IPS DF 19.7 (cell line): Measurements from ENCODE around the gene BRF1.

Experiments used
- DNase-seq: peaks from one replicate; pipeline ENCODE4 v3.0.0-alpha.2; 2013; ENCODE audit warnings: low read depth, low spot score

BRF1 gene

DNA sequence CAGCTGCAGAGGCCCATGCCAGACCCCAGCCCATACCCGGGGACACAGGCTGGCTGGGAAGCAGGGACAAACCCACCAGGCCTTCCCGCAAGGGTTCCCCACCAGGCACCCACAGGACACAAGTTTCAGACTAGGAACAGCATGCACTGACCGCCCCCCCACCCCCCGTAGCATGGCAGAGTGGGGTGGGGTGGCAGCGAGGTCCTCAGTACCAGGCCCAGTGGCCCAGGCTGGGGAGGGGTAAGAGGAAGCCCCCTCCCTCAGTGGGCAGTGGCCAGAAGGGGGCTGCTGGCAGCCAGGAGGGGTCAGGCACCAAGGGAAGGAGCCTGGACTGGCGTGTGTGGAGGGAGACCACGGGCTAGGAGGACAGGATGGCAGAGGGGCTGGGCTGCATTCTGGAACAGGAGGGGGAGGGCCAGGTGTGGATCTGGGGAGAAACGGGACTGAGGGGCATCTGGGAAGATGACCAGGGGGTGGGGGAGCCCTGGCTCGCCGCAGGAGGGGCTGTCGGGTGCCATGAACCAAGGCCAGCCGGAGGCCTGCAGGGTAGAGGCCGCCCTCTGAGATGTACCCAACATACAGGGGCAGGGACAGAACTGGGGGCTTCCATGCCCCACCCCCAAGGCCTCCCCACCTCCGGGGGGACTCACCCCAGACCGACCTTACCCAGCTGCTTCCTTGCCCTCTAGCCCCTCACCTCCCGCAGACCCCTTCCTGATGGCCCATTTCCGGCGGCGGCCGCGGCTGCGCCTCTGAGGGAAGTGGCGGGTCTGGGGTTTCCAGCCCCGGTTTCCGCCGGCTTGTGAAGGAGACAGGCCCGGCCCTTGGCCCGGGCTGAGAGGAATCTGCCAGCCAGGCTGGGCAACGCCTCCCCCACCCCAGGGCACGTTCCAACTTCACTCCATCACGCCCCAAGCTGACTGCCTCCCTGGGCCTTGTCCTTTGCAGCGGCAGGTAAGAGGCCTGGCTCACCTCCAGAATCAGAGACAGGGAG is 126.6 kb downstream of the BRF1 start:
- no peak for DNase-seq

DNA sequence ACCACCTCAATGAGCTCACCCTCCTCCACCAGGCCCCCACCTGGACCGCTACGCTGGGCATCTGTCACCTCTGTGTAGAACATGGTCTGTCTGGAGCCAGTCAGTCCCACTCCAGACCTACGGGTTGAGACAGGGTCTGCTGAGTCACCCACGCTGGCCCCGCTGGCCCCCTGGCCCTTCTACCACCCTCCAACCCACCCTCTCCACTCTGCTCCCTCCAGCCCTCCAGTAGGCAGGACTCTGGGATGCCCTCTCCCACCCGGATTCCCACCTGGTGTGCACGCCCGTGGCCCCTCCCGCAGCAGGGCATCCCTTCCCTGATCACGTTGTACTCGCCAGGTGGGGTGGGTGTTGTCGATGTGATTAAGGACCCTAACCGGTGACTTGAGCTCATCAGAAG is 127.7 kb downstream of the BRF1 start:
- DNase-seq, result no peak

DNA sequence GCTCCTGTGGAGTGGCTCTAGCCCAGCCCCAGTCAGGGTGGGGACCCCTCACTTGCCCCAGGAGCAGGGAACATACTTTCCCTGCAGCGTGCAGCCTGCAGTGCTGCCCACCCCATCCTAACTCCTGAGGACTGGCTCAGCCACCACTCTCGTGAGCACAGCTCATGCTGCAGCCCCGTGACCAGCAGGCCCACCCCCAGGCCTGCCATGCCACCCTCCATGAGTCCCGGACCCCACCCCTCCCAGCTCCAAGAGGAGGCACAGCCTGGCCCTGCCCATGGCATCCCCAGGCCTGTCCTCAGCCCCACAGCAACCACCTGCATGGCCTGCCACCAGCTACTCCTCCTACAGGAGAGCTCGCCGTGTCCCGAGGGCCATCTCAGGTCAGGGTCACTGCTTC is 128.3 kb downstream of the BRF1 start:
- no peak for DNase-seq

DNA sequence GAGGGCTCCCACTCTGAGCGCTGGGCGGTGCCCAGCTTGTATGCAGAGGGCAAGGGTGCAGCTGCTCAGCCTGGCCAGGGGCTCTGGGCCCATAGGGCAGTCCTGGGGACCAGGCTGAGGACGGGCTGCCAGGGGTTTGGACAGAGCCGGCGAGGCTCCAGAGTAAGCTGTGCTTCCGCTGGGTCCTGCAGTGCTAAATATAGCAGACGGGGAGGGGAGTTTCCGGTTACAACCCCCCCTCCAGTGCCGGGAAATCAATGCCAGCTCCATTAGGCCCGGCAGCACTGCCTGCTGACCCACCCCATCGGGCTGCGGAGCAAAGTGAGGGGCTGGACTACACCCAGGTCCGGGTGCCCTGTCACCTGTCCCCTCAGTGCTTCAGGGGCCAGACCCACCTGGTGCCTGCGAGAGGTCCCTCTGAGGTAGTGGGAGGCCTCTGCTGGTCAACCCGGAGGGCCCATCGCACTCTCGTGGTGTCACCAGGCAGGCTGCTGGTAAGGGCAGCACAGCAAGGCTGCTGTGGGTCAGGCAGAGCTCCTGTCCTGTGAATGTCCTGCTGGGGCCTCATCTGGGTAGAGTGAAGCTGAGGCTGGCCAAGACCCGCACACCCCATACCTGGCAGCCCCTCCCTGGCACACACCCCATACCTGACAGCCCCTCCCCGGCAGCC is 129.7 kb downstream of the BRF1 start:
- no peak for DNase-seq

DNA sequence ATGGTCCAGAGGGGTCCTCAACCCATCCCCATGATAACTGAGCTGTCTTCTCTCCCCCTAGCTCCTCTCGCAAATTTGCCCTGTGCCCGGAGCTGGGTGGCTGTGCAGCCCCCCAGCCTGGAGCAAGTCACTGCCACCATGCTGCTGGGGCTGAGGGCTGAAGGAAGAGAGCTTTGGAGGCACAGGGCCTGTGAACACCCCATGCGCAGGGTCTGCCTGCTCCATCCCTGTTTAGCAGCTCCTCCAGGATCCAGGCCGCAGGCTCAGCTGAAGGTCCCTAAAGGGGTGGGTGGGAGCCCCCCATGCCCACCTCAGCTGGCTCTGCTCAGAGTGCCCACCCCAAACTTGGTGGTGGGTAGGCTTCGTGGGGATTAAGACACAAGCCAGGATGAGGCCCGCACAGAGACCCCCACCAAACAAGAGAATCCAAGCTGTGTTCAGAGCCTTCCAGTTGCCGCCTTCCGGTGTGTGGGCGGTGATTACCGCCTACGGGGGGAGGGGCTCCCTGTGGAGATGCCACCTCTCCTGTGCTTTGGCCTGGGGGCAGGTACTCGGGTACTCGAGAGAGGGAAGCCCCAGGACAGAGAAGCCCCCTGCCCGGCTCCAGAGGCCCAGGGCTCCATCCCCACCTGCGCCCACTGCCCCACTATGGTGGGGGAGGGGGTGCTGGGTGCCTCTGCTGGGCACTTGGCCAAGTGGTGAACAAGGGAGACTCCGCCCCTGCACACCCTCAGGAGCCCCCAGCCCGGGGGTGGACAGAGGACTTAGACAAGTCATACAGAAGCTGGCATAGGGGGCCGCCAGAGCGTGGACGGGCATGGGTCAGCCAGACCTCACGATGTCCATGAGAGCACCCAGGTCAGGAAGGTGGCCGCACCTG is 130.8 kb downstream of the BRF1 start:
- no peak for DNase-seq

DNA sequence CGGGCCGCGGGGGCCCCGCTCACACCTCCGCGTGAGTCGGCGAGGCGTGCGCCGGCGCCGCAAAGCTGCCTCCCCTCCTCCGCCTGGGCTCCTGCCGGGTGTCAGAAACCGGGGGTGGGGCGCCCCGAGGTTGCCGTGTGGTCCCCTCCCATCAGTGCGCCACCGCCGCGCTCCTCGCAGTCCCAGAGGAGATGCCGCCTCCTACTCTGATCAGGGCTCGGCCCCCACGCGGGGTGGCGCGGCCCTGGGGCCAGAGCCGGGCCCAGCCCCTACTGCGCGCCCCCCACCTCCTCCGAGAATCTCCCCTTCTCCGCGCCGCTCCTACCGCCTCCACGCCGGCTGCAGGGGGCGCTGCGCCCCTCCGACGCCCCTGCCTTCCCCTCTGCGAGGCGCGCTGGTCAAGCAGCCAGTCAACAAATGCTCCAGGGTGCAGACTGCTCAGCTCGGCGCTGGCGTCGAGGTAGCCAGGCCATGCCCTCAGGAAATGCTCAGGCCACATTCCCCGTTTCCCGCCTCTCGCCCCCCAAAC is 131.8 kb downstream of the BRF1 start:
- no peak for DNase-seq

DNA sequence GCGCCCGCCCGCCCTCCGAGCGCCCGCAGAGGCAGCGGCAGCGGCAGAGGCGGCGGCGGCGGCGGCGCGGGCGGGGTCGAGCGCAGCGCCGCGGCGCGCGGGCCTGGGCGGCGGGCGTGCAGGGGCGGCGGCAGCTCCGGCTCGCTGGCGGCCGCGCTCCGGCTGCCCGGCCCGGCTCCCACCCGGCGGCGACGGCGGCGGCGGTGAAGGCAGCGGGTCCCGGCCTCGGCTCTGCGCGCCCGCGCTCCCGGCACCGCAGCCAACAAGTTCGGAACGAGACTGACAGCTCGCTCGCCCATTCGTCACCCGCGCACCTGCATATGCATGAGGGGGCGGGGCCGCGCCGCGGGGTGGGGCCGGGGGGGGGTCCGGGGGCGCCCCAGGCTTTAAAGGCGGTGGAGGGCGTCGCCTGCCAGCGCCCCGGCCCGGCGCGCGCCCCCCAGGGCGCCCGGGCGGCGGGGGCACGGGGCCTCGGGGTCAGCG is 132.3 kb downstream of the BRF1 start, which contains the start of gene JAG2:
Gene JAG2, minus strand, starts transcription at position 281 of the 483 bp plus-strand sequence. CDS start 356 bp downstream, outside the sequence.
- DNase-seq, result no peak

DNA sequence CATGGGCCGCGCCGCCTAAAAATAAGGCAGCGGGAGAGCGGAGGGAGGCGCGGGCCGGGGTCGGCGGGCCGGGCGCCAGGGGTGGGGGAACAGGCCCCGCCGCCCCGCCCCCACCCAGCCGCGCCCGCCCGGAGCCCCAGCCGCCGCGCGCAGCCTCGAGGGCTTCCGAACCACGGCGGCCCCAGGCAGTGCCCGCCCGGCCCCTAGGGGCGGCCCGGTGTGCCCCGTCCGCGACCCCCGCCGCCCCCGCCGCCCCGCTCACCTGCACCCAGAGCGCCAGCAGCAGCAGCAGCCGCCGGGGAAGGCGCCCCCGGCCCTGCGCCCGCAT is 132.7 kb downstream of the BRF1 start:
- no peak for DNase-seq

DNA sequence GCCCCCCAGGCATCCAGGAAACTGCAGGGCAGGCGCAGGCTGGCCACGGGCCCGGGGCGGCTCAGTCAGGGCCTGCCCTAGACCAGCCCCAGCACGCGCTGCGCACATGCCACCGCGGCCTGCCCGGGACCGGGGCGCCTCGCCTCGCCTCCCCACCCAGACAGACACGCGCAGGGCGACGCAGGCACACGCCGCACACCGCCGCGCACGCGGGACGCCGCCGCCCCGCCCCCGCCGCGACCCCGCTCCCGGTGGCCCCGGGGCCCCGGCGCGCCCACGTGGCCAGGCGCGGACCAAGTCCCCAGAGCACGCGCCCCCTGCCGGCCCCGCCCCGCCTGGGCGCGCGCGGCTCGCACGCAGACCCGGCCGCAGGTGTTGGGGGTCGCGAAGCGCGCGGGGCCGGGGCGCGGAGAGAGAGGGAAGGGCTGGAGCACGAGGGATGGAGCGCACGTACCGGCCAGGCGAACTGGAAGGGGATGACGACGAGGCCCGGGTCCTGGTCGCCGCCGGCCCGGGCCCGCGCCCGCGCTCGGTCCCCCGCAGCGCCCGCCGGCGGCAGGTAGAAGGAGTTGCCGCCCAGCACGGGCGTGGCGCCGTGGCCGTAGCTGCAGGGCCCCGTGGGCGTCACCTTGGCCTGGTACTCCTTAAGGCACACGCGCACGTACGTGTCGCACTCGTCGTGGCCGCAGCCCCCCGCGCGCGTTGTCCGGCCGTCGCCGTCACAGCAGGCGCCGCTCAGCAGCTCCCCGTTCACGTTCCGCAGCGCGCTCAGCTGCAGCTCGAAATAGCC is 133.3 kb downstream of the BRF1 start:
- DNase-seq, result no peak

DNA sequence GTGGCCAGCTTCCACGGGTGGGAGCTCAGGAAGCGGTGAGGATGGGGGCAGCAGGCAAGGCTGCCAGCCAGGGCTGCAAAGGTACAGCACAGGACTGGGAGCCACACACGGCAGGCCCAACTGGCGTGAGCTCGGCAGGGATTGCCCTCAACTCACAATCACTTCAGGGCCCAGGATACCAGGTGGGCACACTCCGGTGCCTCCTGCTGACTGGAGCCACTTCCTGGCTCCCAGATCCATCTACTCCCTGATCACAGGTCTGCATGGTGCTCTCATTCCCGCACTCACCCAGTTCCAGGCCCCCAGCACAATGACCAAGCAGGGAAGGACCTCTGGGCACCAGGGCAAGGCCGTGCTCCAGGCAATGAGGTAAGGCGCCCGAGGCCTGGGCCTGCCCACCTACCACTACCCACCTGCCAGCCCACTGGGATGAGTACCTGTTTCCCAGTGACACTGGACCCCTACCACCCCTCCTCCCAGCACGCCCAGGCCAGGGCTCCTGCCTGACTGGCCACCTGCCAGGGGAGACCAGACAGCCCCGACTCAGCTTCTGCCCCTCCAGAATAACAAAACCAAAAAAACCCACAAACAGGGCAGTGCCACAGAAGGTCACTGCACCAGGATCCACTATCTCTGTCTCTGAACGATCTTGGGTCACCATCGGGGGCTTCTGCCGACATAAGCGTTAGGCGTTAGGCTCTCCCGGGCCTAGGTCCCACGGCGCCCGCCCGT is 134.1 kb downstream of the BRF1 start:
- DNase-seq, result no peak

DNA sequence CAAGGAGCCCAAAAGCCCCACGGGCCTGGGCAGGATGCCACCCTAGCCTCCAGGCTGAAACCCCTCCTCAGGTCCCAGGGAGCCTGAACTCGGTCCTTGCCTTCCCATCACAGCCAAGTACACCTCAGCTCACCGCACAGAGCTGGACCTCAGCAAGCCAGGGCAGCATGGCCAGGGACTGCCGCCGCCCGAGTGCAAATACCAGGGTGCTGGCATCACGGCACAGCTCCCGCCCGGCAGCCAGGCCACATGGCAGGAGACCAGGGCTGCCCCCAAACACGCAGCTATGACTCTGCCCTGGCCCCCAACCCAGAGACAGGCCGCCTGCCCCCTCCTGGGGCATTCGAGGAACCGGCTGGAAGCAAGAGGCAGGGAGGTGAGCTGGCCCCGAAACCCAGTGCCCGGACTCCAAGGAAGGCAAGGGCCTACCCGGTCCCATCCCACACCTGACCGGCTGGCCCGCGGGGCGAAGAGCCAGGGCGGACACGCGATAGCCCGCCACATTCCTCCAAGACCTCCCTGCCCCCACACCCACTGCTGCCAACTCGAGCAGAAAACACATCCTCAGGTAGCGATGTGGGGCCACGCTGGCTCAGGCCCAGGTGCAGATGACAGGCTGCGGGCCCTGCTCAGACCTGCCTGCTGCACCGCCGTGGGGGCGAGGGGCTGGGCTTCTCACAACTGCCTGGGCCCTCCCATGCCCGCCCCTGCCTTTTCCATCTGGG is 134.9 kb downstream of the BRF1 start:
- DNase-seq, result no peak

DNA sequence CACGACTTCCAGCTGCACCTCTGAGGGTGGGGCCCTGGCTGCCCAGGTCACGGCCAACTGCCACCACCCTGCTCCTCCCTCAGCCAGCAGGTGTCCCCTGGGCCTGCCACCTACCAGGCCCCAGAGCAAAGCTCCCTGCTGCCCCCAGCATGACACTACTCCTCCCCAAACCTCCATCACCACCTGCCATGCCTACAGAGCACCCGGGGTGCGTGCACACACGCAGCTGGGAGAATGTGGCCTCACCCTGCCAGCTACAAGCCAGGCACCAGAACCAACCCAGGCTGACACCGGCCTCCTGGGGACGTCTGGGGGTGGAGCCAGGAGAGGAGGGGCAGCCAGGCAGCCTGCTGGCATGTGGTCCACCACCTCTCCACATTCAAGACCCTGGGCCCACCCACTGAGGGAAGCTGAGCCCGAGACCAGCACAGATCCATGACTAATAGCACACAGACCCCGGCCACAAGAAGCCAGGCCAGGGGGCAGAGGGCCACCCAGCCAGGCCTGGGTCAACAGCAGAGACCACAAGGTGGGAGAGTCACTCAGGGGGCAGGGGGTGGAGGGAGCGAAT is 135.6 kb downstream of the BRF1 start:
- no peak for DNase-seq

DNA sequence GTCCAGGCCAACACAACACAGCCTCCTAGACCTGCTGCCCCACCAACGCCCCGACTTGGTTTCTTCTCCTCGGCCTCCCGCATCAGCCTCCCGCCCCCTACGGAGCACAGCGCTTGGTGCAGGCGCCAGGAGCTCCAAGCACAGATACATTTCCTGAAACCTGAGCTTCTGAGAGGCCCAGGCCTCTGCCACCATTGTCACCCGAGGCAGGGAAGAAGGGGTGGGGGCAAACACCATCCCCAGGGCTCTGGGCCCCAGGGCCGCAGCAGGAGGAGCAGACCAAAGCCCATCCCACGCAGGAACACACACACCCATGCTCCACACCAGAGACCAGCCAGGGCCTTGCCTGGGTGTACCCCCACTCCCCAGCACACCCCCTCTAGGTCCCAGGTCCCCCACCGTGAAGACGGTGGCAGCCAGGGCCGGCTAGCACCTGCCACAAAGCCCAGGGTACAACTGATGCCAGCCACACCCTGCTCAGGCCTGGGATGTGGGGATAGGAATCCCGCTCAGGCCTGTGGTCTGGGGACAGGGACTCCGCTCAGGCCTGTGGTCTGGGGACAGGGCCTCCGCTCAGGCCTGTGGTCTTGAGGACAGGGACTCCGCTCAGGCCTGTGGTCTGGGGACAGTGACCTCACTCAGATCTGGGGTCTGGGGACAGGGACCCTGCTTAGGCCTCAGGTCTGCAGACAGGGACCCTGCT is 137.6 kb downstream of the BRF1 start:
- no peak for DNase-seq

DNA sequence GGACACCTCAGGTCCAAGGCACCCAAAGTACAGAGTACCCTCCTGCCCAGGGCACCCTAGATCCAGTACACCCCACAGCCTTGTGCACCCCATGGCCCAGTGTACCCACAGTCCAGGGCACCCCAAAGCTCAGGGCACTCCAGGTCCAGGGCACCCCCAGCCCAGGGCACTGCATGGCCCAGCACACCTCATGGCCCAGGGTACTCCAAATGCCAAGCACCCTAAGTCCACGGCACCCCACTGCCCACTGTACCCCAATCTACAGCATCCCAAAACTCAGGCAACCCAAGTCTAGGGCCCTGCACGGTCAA is 138.2 kb downstream of the BRF1 start:
- DNase-seq, result no peak

DNA sequence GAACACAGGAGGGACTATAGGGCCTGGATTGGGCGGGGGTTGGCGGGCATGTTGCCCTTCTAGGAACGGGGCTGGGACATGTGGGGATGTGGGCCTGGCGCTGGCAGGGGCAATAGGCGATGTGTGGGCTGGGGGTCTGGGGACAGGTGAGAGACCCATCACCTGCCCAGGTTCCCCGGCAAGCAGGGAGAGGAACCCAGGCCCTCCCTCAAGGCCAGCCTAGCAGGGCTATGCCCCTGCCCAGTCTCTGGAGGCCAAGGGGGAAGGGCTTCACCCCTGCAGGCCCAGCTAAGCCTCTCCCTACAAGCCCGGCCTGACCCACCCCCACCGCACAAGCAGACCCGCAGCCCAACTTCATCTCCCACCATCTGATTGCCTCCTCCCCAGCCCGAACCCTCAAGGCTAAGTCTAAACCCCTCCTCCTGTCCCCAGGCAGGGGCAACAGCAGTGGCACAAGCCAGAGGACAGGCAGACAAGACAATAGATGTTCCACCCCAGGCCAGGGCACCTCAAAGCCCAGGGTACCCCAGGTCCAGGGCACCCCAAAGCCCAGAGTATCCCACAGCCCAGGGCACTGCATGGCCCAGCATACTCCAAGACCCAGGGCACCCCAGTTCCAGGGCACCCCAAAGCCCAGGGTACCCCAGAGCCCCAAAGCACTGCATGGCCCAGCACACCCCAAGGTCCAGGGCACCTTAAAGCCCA is 138.7 kb downstream of the BRF1 start:
- no peak for DNase-seq

DNA sequence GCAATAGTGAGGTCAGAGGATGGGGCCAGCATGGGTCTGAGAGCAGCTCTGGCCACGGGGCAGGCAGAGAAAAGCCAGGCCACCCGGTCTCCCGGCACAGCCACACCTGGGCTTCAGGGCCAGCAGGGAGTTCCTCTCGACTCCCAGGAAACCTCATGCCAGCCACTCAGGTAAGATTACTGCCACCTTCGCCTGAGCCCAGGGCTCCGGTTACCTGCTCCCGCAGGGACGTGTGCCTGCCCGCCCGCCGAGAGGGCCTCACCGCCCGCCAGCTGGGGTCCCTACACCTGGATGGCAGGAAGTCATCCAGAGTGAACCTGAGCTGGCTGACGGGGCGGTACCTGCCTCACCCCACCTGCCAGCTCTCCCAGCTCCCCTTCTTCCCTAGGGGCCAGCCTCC is 139.5 kb downstream of the BRF1 start:
- no peak for DNase-seq

DNA sequence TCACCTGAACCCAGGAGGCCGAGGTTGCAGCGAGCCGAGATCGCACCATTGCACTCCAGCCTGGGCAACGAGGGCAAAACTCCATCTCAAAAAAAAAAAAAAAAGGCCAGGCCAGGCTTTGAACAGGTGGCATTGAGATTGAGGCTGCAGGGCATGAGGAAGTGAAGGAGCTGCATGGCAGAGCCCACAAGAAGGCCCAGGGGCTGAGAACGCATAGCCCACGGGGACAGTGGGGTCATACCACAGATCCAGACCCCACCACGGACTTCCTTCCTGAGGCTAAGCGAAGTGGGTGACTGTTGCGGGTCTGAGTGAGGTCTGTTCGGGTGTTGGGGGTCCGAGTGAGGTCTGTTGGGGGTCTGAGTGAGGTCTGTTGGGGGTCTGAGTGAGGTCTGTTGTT is 140.0 kb downstream of the BRF1 start:
- no peak for DNase-seq

DNA sequence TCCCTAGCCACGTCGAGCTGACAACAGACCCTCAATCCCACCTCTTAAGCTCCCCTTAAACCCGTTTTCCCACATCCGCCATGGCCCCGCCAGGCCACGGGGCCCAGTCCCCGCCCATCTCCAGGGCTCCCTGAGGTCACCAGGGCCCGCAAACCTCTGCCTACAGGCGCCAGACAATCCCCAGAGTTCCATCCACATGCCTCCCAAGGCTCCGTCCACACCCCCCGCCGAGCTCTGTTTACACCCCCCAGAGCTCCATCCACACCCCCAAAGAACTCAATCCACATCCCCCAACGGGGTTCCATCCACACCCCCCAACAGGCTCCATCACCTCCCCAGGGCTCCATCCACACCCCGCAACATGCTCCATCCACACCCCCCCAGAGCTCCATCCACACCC is 141.5 kb downstream of the BRF1 start:
- DNase-seq, result no peak
